Activated gamma-delta T cell treated with anti-CD3 and anti-CD28 coated beads, Interleukin-2, amount 50 U/mL, for 16 hours (primary cell): ENCODE data around the gene YES1.
"Not testable (repeated sequence)": the region's sequence is repeated elsewhere in the genome, so short reads cannot be mapped to it uniquely, and the experiment has no call there.

Experiments used
- DNase-seq: peaks from one replicate; pipeline ENCODE4 v3.0.0-alpha.2; 2020; ENCODE audit warnings: low read depth

Gene YES1

DNA sequence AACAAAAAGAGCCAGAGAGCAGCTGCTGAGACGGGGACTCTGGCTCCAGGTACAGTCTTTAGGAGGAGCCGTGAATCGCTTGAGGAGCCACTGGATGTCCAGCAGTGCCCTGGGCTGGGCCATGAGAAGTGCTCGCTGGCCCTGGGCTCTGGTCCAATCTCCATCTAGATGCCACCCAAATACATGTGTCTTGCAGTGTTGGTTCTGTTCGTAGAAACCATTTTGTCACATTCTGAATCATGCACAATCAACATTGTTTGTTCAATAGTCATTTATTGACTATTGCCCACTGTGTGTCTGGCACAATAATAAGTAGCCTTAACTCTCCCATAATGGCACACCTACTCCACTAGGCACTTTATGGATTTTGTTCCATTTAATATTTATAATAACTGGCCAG, 128.5 kb downstream of the YES1 start:
- no peak for DNase-seq

DNA sequence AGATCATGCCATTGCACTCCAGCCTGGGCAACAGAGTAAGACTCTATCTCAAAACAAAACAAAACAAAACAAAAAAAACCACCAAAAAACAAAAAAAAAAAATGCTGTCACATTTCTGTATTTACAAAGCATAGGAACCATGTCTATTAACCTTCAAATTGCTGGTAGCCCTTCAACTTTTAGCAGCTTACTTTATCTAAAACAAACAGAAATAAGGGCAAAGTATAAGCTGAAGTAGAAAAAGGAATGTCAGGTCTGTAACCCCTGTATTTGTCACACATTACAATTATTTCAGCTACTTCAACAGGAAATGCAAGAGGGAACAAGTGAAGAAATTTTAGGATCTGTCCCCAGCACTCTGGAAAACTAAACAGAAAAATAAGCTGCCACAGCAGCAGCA, 129.2 kb downstream of the YES1 start:
- DNase-seq, result no peak

DNA sequence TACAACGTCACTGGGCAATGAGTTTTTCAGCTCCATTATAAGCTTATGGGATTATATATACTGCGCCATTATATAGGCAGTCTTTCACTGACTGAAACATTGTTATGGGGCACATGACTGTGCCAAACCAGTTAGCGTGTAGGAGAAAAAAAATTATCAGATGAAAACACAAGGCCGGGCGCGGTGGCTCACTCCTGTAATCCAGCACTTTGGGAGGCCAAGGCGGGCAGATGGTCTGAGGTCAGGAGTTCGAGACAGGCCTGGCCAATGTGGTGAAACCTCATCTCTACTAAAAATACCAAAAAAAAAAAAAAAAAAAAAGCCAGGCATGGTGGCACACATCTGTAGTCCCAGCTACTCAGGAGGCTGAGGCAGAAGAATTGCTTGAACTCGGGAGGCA, 129.6 kb downstream of the YES1 start:
- DNase-seq, result not testable (repeated sequence)

DNA sequence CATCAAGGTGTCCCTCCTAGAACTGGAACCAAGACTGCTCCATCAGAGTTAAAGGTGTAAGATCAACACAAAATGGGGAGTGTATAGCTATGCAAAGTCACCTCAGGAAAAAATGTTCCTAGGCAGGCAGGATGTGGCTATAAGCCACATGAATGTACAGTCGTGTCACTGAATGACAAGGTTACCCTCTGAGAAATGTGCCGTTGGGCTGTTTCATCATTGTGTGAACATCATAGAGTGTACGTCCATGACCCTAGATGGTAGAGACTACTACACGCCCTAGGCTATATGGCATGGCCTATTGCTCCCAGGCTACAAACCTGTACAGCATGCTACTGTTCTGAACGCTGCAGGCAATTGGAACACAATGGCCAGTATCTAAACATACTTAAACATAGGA, 130.1 kb downstream of the YES1 start:
- no peak for DNase-seq

DNA sequence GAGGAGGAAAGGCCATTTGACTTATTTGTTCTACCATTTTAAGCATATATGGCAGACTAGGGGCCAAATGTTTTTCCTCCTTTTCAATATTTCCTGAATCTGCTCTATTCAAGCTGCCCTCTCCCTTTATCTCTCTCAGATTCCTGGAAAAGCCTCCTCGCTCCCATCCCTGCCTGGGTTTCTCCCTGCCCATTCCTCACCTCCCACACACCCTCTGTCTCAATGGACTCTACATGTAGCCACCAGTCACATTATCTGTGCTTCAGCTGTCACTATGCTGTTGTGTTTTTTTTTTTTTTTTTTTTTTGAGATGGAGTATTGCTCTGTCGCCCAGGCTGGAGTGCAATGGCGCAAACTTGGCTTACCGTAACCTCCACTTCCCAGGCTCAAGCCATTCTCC, 131.7 kb downstream of the YES1 start:
- no peak for DNase-seq

DNA sequence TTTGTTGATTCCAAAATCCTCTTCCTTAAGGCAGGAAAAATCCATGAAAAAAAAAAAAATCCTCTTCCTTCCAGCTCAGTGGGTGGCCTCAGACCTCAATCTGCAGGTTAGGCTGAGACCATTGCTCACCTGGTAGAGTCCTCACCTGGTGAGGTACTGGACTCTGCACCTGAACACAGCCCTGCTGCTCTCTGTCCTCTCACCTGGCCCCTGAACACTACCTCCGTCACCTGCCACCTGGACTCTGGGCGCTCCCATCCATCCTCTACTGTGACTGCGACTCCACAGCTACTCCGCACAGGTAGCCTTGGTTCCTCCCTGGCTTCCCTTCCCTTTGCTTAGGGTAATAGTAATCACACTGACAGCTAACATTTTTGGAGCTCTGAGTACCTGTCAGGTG, 132.5 kb downstream of the YES1 start:
- no peak for DNase-seq

DNA sequence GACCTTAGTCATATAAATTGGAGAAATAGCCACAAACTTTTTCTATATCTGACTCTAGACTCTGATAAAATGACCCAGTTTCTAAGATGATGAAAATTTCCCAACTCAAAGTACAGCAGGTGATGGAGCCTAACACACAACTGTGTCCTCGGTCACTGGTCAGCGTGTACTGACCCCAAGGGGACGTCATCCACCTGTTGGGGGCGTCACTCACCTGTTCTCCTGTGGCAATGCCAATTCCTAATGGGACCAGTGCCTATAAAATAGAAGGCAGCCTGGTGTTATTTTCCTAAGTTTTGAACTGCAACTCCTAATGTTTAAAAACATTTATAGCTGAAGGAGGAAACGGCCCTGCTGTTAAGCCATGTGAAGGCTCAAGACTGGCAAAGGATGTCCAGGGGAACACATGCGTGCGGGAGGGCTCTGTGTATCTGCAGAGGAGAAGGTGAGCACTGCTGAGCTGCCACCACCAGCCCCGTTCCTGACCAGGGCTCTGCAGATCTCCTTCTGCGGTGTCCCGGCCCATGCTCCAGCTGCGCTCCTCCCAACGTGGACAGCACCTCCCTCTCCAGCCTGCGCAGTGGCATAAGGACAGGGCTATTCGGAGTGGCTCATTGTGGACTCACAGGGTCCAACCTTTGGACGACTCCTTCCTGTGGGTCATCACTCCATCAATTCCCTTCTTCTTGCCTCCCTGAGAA, 133.4 kb downstream of the YES1 start:
- no peak for DNase-seq

DNA sequence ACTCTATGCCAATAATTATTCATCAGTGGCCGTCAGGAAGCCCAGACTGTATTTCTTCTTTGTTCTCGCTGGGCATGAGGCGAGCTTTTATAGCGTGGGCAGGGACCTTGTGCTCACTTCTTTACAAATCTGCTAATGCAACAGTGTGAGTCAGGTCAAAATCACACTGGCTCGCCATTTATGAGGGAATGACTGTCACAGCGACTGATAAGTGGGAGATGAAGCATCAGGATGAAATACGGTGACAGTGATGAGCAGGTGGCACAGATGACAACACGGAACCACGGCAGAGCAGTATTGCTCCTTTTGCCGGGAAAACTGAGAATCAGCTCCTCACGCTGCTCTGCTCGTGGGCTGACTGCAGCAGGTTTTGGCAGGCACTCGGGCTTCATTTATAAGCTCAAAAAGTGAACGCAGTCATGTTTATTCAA, 134.1 kb downstream of the YES1 start:
- DNase-seq, result no peak

DNA sequence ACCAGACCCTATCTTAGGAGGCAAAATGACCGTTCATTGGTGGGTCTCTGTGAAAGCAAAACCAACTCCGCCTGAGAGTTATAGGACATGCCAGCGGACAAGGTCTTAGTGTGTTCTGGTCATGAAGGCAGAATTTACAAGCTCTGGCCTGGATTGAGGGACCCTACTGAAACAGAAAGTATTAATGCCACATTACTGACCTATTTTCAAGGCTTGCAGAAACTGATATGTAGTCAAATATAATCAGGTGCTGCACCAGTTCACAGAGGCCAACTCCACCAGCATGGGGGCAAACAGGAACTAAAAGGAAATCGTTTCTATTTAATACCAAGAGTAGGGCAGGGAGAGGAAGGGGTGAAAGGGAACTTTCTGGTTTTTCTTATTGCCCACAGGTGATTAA, 134.9 kb downstream of the YES1 start:
- no peak for DNase-seq

DNA sequence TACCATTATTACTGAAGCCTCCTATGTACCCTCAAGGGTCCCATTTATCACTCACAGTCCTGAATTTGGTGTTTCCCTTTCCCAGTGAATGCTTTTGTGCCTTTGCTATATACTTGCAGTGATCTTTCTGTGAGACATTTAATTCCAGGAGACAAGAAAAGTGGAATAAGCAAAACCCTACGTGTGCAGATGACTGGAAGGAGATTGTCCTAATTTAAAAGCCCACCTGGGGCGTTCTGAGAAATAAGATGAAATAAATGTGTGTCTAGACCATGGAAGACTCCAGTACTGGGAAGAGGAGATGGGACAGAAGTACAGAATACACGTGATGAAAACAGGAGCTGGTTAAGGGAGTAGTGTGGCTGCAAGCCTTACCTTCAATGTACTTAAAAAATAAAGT, 135.3 kb downstream of the YES1 start:
- no peak for DNase-seq

DNA sequence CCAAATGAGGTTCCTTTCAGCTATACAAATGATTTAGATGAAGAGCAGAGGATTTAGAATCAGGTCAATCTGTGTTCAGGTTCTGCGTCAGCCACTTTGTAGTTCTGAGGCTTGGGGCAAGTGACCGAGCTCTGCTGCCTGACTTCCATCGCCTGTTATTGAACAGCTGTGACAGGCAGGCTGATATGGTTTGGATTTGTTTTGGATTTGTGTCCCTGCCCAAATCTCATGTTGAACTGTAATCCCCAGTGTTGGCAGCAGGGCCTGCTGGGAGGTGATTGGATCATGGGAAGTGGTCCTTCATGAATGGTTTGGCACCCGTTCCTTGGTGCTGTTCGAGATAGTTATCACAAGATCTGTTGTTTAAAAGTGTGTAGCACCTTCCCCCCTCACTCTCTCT, 136.0 kb downstream of the YES1 start:
- DNase-seq, result no peak

DNA sequence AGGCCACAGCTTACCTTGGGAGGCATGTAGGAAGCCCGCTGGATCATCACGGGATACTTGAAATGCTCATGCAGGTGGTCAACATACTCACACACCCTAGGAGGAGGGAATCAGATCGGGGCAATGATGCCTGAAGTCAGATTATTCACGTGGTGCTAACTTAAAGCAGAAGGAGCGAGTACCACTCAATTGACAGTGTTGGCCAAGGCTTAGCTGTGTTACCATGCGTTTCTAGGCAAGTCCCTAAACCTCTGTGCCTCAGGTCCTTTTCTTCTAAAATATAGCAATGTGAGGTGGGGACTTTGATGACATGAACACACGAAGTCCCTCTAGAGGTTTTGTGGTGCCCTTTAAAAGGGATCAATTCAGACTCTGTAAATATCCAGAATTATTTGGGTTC, 136.7 kb downstream of the YES1 start:
- no peak for DNase-seq

DNA sequence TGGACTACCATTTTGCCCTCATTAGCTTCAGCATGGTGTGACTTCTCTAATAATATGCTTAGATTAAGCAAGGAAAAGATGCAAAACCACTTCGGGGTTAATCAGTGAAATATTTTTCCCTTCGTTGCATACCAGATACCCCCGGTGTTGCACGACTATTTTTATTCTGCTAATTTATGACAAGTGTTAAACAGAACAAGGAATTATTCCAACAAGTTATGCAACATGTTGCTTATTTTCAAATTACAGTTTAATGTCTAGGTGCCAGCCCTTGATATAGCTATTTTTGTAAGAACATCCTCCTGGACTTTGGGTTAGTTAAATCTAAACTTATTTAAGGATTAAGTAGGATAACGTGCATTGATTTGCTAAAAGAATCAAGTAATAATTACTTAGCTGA, 138.3 kb downstream of the YES1 start:
- no peak for DNase-seq

DNA sequence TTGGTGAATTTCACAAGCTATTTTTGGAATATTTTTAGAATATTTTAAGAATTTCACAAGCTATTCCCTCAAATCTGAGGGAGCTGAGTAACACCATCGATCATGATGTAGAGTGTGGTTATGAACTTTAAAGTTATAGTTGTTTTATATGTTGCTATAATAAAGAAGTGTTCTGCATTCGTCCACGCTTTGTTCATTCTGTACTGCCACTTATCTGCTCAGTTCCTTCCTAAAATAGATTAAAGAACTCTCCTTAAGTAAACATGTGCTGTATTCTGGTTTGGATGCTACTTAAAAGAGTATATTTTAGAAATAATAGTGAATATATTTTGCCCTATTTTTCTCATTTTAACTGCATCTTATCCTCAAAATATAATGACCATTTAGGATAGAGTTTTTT, 138.7 kb downstream of the YES1 start:
- no peak for DNase-seq
